Measurements from ENCODE around the gene KCNJ3.

The KCNJ3 gene

DNA sequence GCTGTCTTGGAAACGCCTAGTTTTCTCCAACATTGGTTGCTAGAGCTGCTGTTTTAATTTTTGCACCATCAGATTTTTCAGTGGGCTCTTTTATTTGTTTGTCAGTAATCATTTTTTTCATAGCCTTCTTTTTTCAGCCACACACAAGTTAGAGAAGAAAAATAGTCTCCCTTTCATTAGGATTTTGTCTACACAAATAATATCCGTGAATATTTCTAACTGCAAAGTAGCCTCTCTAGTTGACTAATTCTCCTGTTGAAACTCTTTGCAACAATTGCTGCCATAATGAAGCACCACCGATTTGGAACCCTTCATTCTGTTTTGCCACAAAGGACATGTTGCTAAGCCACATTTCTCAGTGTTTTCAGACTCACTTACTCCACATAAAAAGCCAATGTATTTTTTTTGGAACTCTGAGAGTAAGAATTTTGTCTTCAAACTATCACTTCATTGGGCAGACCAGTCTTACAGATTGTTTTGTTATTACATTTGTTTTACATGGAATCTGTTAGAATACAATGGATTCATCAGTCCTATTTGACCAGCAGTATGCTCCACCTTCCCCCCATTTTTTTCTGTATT, 9.6 kb downstream of the KCNJ3 start:
- DNase-seq (ENCODE audit: low read depth), result no peak

DNA sequence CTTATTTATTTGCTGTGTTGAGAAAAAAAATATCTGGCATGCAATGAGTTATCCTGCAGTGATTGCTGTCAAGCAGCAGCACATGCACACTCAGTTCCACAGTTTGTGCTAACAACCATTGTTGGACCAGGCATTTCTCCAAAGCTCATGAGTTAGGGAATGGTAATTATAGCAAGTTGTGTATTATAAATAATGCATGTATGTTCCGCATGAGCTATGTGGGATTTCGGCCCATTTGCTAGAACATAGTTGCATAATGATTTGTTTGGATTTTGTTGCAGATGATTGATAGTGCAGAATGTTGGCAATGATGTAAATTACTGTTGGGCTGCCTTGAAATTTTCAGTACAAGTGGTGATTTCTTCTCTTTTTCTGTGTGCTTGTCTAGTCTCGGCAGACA, 10.7 kb downstream of the KCNJ3 start:
- no peak for DNase-seq (ENCODE audit: low read depth)

DNA sequence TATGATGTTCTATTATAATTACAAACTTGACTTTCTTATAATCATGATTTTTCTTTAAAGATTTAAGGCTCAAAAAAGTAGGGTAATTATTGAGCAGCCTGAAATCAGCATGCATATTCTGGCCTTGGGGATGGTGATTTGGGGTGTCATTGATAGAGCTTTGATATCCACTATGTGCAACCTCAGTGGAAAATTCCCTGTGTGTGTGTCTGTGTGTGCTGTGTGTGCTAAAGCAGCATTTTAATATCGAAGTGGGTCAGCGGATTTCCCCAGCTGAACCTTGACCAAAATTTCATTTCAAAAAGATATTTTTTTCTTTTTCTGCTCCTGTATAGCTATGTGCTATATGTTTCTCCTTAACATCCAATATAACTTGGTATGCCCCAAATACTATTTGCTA, 11.6 kb downstream of the KCNJ3 start:
- no peak for DNase-seq (ENCODE audit: low read depth)

DNA sequence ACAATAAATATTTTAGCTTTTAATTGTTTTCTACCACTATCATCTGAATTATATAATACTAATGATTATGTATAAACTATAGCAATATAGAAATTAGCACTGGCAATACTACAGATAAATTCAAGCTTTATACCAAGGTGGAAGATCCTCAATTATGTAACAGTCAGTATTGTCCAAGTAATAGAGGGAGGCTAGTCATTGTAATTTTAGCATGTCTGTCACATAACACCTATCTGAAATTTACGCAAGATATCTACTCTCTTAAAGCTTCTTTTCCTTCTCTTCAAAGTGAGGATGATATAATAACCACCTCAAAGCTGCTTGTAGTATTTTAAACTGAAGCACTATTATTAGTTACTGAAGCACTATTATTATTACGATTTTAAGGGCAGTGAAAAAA, 12.2 kb downstream of the KCNJ3 start:
- no peak for DNase-seq (ENCODE audit: low read depth)

DNA sequence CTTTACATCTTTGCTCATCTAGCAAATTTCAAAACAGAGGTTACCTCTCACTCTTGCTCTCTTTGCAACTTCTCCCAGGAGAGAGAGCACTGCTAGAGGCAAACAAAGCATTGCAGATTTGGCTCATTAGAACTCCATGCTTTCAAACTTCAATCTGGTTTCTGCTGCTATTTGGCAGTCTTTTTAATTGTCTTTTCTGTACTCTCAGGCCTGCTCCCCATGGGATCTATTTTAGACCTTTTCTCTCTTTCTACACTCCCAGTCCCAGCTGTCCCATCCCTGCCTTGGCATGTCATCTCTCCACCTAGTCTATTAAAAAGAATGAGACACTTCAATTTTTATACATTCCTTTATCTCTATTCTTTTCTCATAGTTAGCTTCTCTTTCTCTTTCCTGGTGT, 15.2 kb downstream of the KCNJ3 start:
- DNase-seq (ENCODE audit: low read depth), result no peak

DNA sequence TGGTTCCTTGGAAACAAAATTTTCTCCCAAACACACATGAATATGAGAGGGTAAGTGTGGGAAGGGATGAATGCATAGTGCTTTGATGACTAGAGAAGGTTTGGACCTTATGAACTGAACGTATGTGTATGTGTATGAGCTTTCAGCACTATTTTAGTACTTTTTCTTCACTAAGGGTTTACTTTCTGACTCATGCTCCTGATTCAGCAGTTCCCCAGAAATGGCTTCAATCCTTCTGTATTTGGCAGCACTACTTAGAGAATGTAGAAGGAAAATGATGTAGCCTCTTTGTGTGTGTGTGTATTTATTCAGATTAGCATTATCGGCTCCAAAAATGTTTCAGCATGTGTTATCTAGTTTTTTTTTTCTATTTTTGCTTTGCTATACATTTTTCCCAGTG, 22.2 kb downstream of the KCNJ3 start:
- DNase-seq (ENCODE audit: low read depth), result no peak

DNA sequence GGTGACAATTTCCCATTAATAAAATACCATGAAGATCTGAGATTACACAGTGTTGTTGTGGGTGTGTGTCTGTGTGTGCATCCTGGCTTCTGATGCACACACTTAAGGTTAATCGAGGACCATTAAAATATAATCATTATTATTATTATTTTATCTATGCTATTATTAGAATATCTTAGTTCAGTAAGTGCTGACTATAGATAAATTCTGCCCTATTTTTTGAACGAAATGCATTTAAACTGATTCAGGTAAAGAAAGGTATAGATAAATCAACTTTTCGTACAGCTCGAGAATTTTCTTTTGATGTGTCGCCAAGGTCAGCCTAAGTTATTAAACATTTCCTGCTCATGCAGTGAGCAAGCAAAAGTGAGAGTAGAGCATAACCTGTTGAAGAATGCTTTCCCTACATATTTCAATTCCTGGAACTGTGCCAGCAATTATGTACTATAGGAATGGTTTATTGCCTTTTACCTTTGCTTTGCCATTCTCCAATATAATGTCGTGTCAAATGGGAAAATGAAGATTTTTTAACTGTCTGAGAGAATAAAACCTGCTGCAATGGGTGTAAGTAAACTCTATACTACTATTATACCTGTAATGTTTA, 25.8 kb downstream of the KCNJ3 start:
- no peak for DNase-seq (ENCODE audit: low read depth)

DNA sequence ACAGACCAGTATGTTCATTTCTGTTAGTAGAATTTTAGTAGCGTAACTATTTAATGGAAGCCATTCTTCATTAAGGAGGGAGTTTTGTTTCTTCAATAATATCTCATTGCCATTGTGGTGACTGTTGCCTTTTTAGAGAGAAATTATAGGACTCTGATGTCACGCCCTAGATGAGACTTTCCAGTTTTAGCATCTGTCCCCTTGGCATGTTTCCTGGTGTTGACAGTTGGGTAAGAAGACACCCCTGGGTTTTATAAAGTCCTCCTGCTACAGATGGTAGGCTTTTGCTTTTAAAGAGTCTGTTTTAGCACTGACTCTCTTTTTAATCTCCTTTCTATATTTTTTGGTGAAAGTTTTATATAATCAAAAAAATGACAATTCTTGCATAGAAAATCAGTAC, 41.9 kb downstream of the KCNJ3 start:
- DNase-seq (ENCODE audit: low read depth), result no peak

DNA sequence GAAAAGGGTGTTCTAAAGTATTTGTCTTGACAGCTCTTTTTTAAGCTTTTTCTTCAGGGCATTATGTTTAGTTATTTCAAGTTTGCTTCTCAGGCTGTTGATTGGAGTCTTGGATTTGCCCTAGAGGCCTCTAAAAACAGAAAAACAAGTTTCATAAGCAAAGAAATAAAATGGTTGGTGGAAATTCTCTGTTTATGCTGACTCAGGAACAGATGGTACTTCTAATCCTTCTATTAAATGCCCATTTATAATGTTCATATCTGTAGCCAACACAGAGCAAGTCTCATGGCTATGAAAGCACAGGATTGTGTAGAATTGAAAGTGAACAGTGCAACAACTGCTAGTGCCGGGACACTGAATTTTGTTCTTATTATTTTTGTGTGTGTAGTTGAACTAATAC, 60.4 kb downstream of the KCNJ3 start:
- no peak for DNase-seq (ENCODE audit: low read depth)

DNA sequence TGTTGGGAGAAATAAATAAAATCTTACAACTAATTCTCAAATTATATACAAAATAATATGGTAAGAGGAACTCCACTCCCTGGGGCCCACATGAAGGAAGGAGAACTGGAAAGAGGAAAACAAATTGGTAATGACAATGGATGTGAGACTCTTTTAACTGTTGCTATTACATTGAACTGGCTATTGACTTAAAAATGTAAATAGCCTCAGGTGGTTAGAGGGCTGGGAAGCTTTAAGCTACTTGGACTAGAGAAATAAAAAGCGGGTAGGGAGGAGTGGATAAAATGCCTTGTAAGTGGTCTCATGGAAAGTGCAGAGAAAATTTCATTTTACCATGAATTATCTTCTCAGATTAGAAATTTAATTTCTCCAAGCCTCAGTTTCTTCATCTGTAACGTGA, 64.1 kb downstream of the KCNJ3 start:
- DNase-seq (ENCODE audit: low read depth), result no peak

DNA sequence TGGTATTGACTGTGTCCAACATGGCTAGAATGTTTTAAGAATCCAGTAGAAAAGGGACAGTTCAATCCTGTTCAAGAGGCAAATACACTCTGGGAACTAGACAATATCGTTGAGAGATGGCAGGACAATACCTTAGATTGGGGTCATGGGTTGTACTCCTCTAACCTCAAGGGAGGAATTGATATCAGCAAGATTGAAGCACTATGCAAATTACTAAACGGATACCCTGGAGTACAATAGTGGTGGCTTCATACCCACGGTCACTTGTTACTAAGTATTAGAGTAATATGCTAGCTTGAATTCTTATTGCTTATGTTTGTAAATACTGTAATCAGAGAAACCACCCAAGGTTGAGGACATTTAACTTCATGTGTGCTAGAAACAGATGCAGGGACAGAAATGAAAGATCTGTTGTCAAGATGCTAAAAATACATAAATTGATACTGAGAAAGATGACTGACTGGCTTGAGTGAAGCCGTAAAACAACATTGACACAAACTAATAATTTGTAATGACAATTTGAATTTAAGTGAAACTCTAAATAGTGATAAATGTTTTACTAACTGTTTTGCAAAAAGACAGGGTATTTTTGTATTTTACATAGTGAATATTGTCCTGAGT, 73.3 kb downstream of the KCNJ3 start:
- no peak for DNase-seq (ENCODE audit: low read depth)

DNA sequence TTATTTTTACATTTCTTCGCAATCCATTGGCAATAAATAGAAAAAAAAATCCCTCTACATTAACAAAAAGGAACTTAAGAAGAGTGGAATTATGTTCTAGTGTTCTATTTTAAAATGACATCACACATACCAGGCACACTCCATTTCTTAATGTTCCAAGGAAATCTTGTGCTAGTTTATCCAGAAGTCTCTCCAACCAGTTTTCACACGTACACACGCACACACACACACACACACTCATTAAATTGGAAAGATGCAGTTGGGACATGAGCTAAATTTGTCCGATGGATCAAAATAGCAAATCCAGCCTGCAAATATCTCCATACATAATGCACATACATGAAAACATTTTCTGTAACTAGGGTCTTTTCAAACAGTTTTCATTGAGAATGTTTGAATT, 78.3 kb downstream of the KCNJ3 start:
- DNase-seq (ENCODE audit: low read depth), result no peak

DNA sequence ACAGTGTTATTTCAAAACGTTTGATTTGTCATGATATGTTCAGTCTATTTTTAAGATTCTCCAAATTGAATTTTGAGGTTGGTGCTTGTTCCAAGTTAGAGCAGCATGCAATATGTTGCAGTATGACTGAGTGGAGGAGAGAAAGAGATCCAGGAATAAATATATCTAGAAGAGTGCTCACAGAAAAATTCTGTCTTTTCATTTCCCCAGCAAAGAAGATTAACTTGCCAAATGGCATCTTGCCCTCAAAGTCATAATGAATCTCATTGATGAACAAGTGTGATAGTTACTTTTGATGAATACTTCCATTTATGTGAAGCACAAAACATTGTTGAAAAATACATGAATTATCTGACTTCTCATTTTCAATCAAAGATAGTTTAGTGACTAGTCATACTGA, 95.9 kb downstream of the KCNJ3 start:
- no peak for DNase-seq (ENCODE audit: low read depth)

DNA sequence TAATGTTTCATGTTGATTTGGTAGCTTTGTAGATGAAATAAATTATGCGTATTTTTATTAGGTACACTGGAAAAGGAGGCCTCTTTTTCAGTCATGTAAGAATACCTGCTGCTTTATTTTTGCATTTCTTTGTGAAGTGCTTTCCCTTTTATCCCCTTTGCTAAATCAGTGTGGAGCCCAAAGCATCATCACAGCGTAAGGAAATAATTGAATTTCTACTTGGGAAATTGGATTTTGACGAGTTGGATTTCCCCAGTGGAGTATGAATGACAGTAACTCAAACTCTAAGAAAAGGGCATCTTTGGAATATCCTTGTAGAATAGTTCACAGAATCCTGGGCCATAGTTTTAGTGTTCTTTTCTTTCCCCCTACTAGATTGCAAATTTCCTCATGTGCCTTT, 97.2 kb downstream of the KCNJ3 start:
- no peak for DNase-seq (ENCODE audit: low read depth)

DNA sequence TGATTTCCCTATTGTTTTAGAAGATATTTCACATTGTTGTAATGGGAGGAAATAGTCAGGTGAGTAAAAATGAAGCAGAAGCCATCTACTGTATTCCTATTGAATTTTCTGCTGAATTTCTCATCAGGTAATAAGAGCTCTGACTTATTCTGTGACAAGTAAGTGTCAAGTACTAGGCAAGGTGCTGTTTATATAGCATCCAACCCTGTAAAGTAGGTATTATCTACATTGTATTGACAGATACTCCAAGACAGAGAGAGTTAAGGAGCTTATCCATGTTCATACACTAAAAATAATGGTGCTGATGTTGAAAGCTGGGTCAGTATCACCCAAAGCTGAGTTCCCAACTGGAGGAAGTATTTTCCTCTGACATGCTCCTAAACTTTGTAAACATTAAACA, 106.0 kb downstream of the KCNJ3 start:
- no peak for DNase-seq (ENCODE audit: low read depth)

DNA sequence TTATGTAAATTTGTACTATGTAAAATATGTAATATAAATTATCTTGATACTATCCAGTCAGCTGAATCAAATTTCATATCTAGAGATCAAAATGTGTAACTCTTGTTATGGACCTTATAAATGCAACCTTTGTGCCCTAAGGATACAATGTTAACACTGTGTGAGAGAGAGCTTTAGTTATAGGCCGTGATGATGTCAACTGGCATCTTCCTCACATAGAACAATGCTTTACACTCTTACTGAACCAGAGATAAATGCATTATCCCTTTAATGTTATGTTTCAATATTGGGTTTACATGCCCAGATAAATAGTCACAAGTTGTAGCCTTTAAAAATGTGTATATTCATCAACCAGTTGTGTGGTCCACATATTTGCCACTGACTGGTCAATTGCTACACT, 115.1 kb downstream of the KCNJ3 start:
- DNase-seq (ENCODE audit: low read depth), result no peak

DNA sequence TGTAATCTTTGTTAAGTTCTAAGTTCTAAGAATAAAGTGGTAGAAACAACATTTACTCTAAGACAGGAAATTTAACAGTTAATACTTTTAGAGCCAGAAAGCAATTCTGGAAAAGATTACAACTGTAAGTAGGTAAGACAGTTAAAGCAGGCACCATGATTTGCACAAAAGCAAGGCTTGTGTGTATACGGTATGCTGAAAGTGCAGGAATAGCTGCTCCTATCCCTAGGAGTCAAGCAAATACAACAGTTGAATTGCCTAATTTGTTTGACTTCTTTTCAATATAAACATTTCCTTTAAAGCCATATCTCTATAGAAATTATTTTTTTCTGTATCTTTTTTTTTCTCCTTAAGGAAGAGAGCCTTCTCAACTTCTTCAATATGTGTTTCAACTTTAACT, 116.4 kb downstream of the KCNJ3 start:
- no peak for DNase-seq (ENCODE audit: low read depth)

DNA sequence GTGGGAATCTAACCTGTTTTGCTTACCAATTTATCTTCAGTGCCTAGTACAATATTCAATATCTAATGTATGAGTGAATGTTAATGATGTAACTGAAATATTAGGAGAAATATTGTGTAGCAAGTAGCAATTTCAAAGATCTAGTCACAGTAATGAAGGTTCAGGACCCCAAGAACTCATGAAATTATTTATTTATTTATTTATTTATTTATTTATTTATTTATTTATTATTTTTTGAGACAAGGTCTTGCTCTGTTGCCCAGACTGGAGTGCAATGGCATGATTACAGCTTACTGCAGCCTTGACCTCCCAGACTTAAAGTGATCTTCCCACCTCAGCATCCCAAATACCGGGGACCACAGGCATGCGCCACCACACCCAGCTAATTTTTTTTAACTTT, 126.9 kb downstream of the KCNJ3 start:
- no peak for DNase-seq (ENCODE audit: low read depth)

DNA sequence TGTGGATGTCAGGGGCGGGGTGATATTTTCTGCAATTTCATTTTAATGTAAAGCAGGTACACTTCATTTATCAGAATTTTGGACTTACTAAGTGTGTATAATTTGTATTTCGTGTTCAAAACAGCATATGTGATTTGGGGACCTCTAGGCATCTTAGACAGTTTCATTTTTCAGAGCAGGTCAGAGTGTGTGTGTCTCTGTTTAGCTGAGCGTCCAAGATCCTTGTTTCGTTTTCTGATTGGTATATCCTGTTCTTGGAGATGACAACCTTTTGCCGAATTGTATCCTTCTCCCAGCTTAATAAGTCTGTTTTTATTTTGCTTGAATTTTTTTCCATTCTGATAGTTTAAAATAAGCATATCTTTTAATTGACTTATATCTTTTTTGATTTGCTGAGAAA, 128.3 kb downstream of the KCNJ3 start:
- no peak for DNase-seq (ENCODE audit: low read depth)

DNA sequence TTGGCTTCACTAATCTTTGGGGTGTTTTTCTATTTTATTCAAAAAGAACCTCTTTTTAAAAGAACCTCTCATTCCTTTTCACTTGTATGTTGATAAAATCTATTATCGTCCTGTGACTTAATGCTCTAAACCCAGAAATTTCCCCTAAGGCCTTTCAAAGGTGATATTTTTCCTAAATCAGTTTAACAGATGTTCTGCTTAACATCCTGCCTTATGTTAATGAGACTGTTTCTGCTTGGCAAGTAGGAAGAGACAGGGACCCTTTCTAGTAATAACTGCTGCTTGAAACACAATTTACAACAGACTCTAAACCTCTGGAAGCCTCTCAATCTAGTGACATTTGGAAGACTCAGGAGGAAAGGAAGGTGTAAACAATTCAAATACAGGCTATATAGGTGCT, 128.8 kb downstream of the KCNJ3 start:
- no peak for DNase-seq (ENCODE audit: low read depth)

DNA sequence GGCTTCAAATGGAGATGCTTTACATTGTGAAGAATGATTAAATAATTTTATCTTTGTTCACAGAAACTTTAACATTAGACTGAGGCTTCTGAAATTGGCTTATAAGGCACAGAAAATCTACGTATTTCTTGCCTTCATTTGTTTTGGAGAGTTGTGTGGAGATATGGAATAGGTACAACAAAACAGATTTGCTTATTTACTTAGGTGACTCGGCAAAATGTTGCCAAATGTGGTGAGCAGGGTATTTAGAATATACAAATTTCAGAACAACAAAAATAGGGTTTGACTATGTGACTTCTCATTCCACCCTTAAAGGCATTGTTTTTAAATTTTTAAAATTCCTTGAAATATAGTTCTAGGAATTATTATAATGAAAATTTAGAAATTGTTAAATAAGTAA, 134.2 kb downstream of the KCNJ3 start:
- no peak for DNase-seq (ENCODE audit: low read depth)

DNA sequence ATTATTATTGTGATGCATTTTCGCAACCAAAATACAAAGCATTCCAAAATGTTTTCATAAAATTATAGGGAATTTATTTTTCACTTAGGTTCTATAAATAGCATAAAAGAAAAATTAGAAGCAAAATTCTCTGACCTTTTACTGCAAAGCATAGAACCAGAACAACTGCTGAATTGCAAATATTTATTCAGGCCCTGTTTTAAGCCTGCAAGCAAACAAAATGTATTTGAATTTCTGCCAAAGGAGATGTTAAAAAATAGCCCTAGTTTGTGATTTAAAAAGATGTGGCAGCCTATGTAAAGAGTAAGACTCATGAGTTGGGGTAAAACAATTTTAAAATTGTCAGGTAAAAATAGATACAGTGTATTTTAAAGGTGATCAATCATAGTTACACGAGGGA, 138.1 kb downstream of the KCNJ3 start:
- no peak for DNase-seq (ENCODE audit: low read depth)

DNA sequence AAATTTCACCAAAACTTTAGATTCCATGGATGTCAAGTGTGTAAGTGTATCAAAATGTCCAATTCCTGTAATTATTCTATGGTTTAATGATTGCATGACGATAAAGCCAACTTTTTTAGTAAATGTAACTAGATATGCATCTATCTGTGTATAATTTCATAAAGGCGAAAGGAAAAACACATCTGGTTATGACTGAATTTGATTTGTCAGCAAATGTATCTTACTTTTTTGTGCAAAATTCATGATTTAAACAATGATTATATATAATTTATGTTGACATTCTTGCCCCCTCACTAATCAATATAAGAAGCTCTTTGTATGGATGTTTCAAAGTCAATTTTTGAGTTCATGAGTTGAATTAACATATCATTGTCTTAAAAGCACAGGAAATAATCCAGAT, 138.5 kb downstream of the KCNJ3 start:
- no peak for DNase-seq (ENCODE audit: low read depth)

DNA sequence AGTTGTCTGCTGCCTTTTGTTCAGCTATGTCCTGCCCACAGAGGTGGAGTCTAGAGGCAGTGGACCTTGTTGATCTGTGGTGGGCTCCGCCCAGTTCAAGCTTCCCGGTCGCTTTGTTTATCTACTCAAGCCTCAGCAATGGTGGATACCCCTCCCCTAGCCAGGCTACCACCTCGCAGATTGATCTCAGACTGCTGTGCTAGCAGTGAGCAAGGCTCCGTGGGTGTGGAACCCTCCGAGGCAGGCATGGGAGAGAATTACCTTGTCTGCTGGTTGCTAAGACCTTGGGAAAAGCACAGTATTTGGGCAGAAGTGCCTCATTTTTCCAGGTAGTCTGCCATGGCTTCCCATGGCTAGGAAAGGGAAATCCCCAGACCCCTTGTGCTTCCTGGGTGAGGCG, 146.0 kb downstream of the KCNJ3 start:
- DNase-seq (ENCODE audit: low read depth), result no peak

Data from stimulated activated CD8-positive, alpha-beta memory T cell treated with anti-CD3 and anti-CD28 coated beads, Interleukin-12 subunit alpha, Interleukin-12 subunit beta, amount 100 ng/mL, for 4 hours (primary cell).